ENCODE data around the gene NOD1.
"Not testable (repeated sequence)": the region's sequence is repeated elsewhere in the genome, so short reads cannot be mapped to it uniquely, and the experiment has no call there.

NOD1 gene

DNA sequence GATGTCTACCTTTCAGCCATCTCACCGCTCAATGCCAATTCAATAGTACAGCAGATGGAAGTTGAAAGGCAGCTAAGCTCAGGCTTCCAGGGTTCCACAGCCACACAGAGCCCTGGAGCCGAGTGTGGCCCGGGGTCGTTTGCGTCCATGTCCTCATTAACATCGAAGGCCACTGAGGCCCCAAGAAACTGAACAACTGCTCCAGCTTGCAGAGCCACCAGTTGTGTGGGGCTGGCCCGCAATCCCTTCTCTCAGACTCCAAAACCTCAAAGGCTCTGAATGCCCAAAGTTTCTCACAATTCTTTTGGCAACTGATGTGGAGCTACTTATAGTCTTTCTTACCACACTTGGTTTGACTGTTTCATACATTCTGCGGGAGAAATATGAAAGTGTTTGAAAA lies 31.1 kb downstream of the NOD1 start:
- DNase-seq (ENCODE audit: low spot score), result no peak

DNA sequence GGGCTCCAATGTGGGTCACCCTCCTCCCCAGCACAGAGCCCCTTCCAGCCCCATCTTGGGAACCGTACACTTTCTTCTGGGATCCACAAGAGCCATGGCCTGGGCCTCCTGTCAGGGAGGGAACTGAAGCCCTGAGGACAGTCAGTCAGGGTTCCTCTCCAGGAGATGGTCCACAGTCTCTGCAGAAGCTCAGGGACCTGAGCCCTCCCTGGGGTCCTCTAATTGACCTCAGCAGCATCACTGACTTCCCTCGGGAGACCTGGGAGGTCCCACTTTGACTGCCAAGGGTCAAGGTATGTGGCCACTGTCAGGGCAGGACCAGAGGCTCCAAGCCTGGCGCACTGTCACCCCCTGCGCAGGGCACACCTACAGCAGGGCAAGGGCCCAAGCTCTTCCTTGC lies 32.3 kb downstream of the NOD1 start:
- no peak for DNase-seq (ENCODE audit: low spot score)

DNA sequence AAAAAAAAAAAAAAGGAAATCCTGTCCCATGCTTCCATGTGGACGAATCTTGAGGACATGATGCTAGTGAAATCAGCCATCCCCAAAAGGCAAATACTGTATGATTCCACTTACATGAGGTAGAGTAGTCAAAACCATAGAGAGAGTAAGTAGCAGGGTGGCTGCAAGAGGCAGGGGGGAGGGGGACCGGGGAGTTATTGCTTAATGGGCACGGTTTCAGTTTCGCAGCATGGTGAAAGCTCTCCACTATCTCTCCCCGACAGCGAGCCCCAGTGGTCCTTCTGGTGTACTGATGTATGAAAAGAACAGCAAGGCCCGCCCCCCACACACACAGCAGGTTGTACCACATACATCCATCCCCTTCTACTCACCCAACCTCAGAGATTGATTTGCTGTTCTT lies 32.8 kb downstream of the NOD1 start:
- no peak for DNase-seq (ENCODE audit: low spot score)

DNA sequence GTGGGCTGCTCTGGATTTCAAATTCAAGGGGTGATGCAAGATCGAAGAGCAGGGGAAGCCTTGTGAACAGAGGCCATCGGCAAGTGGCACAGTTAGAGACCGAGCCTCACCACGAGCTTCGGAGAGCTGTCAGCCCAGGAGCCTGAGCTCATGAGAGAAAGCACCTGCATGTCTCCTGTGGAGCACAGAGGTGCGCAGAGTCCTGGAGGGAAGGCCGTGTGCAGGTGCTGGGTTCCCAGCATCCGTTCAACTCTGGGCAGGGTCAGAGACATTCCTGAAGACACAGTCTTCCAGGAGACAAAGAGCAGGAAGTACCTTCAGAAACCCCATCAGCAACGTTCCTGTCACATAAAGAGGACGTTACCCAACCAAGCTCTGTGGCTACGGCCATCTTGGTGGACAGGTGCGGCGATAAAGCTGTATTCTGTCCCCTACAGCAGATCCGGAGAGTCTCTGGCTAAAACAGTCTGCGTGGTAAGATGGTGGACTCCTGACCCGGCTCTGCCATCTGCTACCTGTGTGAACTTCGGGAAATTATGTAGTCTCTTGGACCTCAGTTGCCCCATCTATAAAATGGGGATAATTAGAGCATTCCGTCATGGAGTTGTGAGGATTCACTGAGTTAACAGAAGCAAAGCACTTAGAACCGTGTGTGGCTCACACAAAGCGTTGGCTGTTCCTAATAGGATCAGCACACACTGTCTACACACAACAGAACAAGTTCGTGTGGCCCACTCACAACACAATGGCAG lies 40.6 kb downstream of the NOD1 start:
- no peak for DNase-seq (ENCODE audit: low spot score)

DNA sequence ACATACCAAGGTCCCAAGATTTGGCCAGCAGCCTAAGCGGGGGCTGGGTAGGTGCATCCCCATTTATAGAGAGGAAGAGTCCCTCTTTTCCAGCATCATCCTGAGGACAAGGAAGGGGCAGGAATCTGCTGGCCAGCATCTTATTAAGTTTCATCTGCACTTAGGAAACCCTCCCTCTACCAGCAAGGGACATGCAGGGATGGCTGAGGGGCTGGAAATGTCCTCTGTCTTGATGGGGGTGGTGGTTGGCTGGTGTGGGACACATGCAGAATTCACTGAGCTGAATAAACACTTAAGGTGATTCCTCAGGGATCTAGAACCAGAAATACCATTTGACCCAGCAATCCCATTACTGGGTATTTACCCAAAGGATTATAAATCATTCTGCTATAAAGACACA lies 42.1 kb downstream of the NOD1 start:
- no peak for DNase-seq (ENCODE audit: low spot score)

DNA sequence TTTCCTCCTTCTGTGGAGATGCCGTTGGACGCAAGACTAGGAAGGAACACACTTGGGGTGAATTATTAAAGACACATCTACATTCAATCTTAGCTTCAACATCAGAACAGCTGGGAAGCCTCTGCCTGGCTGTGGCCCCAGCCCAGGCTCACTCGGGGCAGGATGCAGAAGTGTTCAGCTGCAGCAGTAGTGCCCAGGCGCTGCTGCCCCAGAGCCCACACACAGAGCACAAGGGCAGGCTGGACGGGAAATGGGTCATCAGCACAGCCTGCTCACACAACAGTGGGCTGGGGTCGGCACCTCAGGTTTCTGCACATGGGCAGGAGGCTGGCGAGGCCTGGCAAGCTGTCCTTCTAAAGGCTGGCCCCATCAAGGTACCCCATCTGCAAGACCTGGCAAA lies 42.5 kb downstream of the NOD1 start:
- no peak for DNase-seq (ENCODE audit: low spot score)

DNA sequence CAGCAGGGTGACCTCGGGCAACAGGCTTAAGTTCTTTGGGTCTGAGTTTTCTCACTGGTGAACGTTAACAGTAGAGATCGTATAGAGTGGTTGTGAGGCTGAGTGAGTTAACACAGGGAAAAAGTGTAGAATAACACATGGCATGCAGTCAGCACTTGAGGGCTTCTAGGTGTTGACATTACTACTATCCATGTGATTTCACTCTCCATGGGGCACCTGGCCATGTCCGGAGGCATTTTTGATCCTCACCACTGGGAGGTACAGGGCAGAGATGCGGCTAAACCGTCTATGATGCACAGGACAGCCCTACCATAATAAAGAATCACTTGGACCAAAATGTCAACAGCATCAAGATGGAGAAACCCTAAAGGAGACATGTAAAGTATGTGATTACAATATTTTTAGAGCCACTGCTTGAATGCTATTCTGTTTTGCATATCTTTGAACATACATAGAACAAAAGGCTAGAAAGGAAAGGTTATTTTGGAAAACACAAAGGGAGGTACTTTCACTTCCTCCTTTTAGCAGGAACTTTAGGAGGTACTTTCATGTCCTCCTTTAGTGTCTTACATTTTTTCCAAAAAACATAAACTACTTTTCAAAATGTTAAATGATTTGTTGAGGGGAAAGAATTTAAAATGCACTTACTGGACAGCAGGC lies 44.3 kb downstream of the NOD1 start:
- no peak for DNase-seq (ENCODE audit: low spot score)

DNA sequence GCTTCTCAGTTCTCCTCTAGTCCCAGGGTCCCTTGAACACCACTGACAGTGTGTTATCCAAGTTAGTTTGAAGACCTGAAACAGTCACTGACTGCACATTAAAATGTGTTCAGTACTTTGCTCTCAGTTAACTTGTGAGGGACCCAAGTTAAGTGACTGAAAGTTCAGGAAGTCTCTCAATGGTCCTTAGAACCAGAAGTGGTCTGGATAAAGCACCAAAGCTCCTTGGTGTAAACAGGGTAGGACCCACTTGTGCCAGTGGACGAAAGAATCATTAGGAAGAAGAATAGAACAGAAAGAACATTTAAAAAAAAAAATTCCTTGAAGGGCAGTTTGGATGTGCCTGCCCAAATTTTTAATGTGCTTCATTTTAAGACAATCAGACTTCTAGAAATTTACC lies 45.1 kb downstream of the NOD1 start:
- DNase-seq (ENCODE audit: low spot score), result no peak

DNA sequence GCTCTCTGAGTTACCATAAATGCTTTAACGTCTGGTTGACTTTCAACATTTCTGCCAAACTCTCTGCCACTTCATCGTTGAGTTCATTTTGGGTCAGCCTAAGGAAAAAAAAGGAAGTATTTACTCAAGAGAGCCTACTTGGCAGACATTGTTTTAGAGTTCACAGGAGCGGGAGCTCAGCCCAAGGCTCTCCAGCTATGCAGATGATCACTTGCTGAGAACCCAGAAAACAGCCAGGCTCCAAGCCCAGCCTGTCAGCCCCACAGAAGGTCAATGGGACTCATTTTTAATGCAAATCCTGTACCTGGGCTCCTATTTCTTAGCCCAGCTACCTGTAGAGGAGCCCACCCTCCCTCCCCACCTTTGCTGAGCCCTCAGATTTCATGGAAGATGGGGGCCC lies 45.5 kb downstream of the NOD1 start:
- DNase-seq (ENCODE audit: low spot score), result peak; percentile 80

DNA sequence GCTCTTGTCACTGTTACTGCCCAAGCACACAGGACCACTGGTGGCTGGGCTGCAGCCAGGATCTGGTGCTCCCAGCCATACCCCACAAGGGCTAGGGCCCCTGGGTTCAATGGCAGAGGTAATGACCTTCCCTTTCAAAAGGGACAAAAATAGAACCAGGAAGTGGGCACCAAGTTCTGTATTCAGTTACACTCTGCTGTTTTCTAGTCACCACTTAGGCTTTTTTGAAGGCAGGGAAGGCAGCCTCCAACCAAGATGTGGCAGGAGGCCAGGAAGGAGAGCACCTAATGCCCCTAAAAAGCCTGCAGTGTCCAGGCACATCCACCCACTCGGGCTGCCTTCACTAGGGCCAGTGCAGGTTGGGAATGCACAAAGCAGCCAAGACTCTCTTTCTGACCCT lies 47.8 kb downstream of the NOD1 start:
- no peak for DNase-seq (ENCODE audit: low spot score)

DNA sequence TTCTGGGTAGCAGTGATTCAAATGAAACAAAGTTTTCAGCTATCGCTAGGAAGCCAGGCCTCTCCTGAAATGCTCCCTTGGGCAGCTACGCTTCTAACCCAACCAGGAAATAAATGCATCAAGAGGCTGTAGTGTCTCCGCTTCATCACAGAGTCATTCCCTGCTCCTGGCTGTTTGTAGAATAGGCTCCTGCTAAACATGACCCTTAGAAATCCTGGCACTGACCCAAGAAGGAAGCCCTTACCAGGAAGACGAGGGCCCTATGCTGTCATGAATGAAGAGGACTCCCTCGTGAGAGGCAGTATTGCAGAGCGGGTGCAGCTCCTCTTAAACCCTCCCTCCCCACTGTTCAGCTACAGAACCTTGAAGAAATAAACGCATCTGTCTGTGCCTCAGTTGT lies 48.3 kb downstream of the NOD1 start:
- no peak for DNase-seq (ENCODE audit: low spot score)

DNA sequence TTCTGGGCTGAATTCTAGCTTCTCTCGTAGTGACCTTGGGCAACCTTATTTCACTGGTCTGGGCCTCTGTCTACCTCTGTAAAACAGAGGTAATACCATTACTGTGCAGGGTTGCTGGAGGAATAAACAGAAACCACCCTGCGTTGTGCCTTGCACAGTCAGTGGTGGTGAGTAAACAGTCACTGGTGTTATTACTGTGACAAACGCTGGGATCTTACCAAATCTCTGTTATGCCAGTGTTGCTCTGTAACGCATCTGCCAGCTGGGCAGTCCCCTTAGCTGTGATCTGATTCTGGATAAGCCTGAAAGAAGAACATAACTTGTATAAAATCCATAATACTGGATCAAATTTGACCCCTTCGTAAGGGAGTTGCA lies 49.4 kb downstream of the NOD1 start:
- DNase-seq (ENCODE audit: low spot score), result no peak

DNA sequence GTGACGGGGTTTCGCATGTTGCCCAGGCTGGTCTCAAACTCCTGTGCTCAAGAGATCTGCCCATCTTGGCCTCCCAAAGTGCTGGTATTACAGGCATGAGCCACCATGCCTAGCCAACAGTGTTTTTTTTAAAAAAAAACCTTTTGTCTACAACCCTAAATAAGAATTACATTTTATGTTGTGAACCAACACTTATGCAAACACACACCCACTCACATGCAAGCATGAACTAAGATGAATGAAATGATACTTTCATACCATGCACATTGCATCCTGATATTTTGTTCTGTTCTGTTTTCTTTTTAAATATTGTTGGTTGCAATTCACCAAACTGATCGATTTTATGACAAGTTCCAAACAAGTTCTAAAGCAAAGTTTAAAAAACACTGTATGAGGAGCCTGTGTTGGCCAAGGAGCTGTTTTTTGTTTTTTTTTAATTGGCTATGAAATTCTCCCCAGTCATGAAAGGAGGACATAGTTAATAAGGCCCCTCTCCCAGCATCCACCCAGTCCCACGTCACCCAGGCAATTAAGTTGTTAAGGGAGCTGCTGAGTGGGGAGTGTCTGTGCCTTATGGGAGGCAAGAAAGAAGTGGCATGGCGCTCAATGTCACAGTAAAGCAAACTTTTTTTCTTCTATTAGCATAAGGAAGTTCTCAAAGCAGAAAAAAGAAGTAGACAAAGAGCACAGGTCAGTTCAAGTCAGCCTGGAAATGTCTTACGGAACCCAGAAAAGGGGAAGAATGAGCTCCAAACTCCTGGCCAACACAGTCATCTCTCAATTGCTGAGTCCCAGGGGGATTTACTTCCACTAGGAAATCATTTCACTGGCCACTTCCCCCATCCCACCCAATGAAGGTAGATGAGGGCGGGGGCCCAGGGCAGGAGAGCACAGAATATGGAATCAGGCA lies 50.1 kb downstream of the NOD1 start:
- DNase-seq (ENCODE audit: low spot score), result no peak

DNA sequence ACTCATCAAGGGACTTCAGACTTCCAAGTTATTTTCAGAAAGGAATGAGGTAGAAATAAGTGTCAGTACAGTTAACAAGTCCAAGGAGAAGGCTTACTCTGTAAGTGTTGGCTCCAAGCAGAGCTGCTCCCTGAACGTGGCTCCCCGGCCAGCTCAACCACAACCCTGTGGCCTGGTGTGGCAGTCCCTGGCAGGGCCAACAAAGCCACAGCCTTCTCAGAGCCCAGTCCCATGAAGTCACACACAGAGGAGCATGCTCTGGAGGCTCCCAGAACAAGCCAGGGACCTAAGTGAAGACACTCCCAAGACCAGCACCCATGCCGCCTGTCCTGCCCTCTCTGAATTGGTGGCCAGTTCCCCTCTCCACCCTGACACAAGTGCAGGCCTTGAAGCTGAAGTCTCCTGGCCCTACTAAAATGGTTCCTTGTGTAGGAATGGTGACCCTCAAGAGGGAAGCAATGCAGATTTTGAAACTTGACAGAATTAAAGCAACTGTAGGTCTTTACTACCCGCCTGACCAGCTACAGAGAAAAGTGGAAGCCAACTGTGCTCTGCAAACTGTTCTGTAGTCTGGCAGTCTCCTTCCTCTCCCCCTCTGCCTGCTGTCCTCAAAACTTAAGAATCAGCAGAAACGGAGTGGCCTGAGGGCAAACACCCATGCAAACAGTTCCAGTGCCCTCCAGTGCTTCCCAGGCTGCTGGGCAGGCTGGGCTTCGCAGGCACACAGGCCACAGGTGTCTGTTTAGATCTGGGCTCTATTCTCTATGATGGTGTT lies 51.1 kb downstream of the NOD1 start:
- DNase-seq (ENCODE audit: low spot score), result no peak

DNA sequence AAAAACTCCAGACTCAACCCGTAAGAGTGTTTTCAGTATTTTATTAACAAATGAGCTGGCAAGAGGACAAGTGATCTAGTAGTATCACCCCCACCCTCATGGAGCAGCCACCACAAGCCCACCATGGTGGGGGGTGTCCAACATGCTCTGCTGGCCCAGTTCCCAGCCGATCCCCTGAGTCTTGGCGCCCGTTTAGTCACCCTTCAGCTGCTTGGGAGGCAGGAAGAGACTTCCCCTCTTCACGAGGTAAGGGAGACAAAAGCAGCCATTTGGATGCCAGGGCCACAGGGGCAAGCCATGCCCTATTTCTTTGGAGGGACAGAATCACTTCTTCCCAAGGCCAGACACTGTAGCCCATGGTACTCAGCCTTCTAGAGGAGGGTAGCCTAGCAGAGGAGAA lies 54.1 kb downstream of the NOD1 start:
- no peak for DNase-seq (ENCODE audit: low spot score)

DNA sequence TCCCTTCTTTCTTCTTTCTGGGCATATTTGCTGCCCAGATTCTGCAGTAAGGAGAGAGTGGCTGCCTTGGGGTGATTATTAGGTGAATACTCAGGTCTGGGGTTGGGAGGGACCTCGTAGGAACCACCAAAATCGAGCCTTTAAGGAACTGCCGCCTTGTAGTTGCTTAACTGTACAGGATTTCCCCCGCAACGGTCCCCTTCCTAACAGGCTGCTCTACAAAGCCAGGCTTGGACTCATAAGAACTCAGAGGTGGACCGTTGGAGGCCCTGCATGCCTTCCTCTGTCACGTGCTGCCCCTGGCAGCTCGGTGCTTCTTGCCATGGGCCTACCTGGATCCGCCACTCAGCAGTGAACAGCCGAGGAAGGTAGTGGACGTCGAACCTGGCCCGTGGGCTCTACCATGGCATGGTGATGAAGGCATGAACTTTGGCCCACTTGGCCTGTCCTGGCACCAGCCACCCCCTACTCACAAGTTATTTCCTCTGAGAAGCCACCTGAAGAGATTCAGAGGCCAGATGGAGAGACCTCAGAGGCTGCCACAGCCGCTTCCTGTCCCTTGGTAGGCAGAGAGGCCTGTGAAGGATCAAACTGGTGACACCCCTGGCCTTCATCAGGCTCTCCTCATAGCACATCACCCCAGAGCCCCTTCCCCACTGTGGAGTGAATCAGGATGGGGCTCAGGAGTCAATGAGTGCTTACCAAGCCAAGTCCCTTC lies 54.6 kb downstream of the NOD1 start:
- no peak for DNase-seq (ENCODE audit: low spot score)

DNA sequence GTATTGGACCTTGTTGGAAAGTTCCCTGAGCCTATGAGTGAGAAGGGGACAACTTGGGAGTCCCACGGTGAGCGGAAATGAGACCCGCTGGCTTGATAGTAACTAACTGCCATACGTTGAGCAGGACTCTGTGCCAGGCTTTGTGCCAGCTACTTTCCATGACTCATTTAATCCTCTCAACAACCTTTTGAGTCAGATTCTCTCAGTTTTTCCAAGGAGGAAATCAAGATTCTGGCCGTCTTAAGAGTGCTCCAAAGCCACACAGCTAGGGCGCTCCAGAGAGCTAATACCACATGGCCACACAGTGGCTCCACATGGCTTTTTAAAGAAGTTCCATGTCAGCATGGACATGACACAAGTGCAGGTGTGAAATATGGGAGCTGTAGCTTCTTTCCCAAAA lies 55.7 kb downstream of the NOD1 start:
- DNase-seq (ENCODE audit: low spot score), result no peak

DNA sequence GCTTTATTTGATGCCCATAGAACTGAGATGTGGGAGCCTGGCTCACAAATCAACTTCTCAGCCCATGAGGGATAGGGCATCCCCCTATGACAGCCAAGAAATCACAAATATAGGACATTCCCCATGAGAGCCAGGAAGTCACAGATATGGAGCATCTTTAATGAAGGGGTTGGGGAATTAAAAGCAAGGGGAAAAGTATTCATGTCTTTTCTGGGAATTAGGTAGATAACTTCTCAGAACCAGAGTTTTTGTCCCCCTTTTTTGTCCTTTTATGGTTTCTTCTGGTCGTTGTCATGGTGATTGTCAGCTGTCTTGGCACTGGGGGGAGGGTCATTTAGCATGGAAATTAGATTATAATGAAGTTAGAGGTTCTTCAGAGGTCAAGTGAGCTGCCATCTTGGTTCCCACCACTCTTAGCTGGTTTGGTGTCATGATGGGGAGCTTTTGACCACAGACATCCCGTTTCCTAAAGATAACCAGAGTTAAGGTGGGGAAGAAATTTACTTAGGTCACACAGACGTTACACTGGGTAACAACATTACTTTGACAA lies 56.9 kb downstream of the NOD1 start:
- DNase-seq (ENCODE audit: low spot score), result no peak

DNA sequence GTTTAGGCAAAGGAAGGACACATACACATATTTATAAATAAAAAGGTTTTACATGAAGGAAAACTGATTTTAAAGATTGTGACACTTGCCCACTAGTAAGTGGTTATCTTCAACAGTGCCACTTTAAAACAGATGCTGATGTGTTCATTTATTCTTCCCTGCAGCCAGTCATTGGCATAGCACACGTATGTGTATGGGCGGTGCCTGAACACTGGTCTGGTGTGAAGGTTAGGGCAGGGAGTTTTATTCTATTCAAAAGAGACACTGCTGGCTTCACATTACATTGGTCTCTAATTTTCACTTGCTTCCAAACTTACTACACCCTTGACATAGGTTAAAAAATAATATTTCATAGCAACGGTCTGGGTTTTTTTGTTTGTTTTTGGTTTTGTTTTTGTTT lies 57.9 kb downstream of the NOD1 start:
- DNase-seq (ENCODE audit: low spot score), result no peak

DNA sequence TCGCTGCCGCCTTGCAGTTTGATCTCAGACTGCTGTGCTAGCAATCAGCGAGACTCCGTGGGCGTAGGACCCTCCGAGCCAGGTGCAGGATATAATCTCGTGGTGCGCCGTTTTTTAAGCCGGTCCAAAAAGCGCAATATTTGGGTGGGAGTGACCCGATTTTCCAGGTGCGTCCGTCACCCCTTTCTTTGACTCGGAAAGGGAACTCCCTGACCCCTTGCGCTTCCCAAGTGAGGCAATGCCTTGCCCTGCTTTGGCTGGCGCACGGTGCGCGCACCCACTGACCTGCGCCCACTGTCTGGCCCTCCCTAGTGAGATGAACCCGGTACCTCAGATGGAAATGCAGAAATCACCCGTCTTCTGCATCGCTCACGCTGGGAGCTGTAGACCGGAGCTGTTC lies 58.5 kb downstream of the NOD1 start:
- DNase-seq (ENCODE audit: low spot score), result not testable (repeated sequence)

DNA sequence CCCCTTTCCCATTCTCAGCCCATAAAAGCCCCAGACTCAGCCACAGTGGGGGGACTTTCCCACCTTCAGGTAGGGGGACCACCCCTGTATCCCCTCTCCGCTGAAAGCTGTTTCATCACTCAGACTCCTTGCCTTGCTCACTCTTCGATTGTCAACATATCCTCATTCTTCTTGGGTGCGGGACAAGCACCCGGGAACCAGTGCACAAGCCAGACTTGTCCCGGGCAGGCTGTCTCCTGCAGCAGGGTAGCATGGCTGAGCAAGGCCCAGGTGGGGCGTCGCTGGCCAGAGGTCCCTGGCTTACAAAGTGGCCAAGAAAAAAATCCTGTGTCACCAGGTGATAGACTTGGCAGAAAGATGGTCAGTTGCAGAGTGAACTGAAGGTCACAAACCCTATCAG lies 64.7 kb downstream of the NOD1 start:
- no peak for DNase-seq (ENCODE audit: low spot score)
